Measurements from ENCODE around the gene RFPL3.

Gene RFPL3

DNA sequence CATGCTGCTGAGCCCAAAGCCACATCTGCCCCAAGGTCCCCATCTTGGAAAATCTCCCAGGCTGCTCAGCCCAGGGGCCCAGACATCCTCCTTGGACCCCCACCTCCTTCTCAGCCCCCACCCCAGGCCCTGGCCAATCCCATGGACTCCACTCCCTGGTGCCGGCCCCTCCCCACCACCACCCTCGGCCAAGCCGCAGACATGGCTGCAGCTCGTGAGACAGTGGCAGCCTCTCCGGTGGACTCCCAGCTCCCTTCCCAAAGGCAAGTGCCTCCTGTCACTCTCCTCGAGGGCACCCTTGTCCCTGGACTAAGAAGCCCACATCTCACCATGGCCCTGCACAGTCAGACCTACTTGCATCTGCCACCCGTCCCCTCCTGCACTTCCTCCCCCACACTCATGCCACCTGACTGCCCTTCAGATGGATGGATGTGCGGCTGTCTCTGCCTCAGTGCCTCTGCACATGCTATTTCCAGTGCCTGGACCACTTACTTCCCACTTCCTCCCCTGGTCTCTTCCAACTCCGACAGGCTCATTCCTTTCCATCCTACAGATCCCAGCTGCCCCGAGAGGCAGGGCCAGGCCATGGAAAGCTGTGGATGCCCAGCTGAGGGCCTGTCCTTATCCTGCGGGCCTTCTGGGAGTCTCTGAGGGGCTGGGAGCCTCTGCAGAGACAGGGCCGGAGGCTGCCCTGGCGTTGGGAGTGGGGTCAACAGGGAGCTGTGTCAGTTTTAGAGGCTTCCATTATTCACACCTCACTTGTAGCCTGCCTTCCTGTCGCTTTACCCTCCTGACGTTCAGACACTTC is 25.5 kb upstream of the RFPL3 start:
- Histone ChIP-seq H3K4me3 (replicated peaks; ENCODE audit: low read depth, low read length) (no peak overlapping the region), H3K27me3 (replicated peaks; ENCODE audit: control insufficient read depth, insufficient read depth, low read length) (no peaks in the 10 kb centered on the region), H3K36me3 (ENCODE audit: control insufficient read depth, insufficient read depth, low read length) (no peaks in the 10 kb centered on the region)
- TF ChIP-seq, protein P1, sequence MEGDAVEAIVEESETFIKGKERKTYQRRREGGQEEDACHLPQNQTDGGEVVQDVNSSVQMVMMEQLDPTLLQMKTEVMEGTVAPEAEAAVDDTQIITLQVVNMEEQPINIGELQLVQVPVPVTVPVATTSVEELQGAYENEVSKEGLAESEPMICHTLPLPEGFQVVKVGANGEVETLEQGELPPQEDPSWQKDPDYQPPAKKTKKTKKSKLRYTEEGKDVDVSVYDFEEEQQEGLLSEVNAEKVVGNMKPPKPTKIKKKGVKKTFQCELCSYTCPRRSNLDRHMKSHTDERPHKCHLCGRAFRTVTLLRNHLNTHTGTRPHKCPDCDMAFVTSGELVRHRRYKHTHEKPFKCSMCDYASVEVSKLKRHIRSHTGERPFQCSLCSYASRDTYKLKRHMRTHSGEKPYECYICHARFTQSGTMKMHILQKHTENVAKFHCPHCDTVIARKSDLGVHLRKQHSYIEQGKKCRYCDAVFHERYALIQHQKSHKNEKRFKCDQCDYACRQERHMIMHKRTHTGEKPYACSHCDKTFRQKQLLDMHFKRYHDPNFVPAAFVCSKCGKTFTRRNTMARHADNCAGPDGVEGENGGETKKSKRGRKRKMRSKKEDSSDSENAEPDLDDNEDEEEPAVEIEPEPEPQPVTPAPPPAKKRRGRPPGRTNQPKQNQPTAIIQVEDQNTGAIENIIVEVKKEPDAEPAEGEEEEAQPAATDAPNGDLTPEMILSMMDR (IDR thresholded peaks at IDR 0.05; ENCODE audit: insufficient read depth, low read length, poor library complexity, severe bottlenecking): no peak
- DNase-seq (ENCODE audit: extremely low read depth, insufficient read length): no peak

DNA sequence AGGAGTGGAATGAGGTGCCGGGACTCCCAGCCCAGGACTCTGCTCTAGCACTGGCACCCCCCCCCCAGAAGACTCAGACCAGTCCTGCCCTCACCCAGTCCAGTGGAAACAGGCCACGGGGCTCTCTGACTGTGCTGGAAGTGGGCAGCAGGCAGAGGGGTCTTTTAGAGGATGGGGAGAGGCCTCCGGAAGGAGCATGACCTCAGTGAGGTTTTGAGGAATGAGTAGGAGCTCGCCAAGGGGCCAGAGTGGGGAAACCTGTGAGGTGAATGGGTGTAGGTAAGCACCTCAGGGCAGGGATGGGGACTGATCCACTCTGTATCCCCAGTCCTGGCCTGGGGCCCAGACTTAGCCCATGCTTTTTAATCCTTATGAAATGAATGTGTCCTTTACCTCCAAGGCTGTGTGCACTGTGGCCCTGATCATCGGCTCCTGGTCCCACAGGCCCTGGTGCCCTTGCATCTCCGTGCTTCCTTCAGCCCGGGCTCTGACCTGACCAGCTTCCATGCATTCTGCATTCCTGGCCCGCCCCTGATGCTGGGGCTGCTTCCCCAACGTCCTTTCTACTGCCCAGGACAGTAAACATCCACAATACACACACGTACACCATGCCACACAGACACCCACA is 24.4 kb upstream of the RFPL3 start:
- no peak for DNase-seq (ENCODE audit: extremely low read depth, insufficient read length)
- Histone ChIP-seq H3K27me3 (replicated peaks; ENCODE audit: control insufficient read depth, insufficient read depth, low read length) (no peaks in the 10 kb centered on the region), H3K36me3 (ENCODE audit: control insufficient read depth, insufficient read depth, low read length) (no peaks in the 10 kb centered on the region), H3K4me3 (replicated peaks; ENCODE audit: low read depth, low read length) (no peak overlapping the region)
- TF ChIP-seq, protein P1 (IDR thresholded peaks at IDR 0.05; ENCODE audit: insufficient read depth, low read length, poor library complexity, severe bottlenecking): no peak

DNA sequence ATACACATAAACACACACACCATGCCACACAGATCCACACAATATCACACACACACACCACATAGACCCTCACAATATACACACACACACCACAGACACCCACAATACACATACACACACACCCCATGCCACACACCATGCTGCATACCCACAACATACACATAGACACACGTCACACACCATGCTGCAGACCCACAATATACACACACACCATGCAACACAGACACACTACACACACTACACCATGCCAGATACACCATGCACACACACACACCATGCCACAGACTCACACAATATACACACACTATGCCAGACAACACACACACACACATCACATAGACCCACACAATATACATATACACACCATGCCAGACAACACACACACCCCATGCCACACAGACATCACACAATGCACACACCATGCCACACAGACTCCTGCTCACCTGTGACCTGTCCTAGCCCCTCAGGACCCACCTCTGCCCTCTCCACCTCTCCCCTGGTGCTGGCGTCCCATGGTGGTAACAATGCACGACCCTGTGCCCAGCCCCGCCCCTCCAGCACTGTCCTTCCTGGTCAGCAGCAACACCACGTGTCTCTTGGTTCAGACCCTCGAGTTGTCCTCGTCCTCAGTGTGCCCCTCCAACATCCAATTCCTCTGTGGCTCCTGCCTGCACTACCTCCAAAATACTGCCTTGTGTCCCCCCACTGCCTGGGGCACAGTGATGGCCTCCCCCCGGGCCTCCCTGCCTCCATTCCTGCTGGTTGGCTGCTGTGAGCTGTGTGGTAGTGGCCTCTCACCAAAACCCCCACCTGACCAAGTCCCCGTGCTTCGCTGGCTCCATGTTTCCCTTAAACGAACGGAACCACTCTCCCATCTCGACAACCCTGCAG is 23.7 kb upstream of the RFPL3 start:
- no peaks in the 10 kb centered on the region for H3K36me3 ChIP-seq (ENCODE audit: control insufficient read depth, insufficient read depth, low read length)
- no peaks in the 10 kb centered on the region for H3K27me3 ChIP-seq (replicated peaks; ENCODE audit: control insufficient read depth, insufficient read depth, low read length)
- DNase-seq (ENCODE audit: extremely low read depth, insufficient read length): no peak
- TF ChIP-seq, protein P1 (IDR thresholded peaks at IDR 0.05; ENCODE audit: insufficient read depth, low read length, poor library complexity, severe bottlenecking): no peak
- H3K4me3 ChIP-seq (replicated peaks; ENCODE audit: low read depth, low read length): no peak overlapping the region

DNA sequence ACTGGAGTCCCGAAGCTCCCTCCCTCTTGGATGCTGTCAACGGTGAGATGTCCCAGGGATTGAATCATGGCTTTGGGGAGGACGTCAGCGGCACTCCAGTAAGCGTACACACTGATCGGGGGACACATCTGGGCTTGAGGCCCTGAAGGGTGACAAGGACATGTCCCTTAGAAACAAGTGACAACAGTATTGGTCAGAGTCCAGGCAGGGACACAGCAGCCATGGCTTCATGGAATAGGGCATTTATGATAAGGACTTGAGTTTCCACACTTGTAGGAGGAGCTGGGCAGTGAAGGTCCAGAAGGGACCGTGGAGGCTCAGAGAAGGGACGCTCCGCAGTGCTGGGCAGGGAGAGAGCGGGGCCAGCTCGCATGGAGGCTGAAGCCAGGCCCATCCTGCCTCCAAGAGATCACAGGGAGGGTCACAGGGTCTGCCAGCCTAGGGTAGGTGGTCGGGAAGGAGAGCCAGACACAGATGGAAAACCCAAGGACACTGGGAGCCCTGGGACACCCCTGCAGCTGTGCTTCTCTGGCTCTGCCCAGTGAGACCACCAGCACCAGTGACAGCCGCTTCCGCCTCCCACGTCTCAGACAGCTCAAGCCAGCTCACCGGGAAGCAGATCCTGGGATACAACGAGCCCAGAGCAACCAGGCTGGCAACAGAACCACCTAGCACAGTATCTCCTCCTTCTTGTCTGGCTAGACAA is 22.9 kb upstream of the RFPL3 start:
- no peak overlapping the region for H3K4me3 ChIP-seq (replicated peaks; ENCODE audit: low read depth, low read length)
- no peak for DNase-seq (ENCODE audit: extremely low read depth, insufficient read length)
- H3K36me3 ChIP-seq (ENCODE audit: control insufficient read depth, insufficient read depth, low read length): no peaks in the 10 kb centered on the region

DNA sequence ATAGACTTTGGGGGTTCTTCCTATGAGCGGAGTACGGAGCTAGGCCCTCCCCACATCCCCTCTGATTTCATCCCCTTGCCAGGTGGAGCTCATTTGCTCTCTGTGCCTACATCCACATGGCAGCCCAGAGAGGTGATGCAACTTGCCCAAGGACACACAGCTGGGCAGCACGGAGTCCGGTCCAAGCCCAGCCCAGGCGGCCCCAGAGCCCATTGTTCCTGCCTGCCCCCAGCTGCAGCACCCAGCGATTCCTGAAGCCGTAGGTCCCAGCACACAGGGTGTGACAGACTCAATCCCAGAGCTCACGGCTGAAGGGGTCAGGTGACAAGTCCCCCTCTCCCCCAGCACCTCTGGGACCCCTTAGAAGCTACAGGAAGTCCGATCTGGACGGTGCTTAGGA is 22.2 kb upstream of the RFPL3 start:
- no peak for DNase-seq (ENCODE audit: extremely low read depth, insufficient read length)
- Histone ChIP-seq H3K4me3 (replicated peaks; ENCODE audit: low read depth, low read length) (no peak overlapping the region), H3K36me3 (ENCODE audit: control insufficient read depth, insufficient read depth, low read length) (no peaks in the 10 kb centered on the region), H3K27me3 (replicated peaks; ENCODE audit: control insufficient read depth, insufficient read depth, low read length) (no peaks in the 10 kb centered on the region)
- TF ChIP-seq, protein P1 (IDR thresholded peaks at IDR 0.05; ENCODE audit: insufficient read depth, low read length, poor library complexity, severe bottlenecking): no peak

More for the DNA sequence above, 22.9 kb upstream of the RFPL3 start:
- H3K27me3 ChIP-seq (replicated peaks; ENCODE audit: control insufficient read depth, insufficient read depth, low read length): no peaks in the 10 kb centered on the region
- TF ChIP-seq, protein P1 (IDR thresholded peaks at IDR 0.05; ENCODE audit: insufficient read depth, low read length, poor library complexity, severe bottlenecking): no peak
